Gastroesophageal sphincter (tissue), 4 donors: ENCODE data around the gene SLC38A5. TPM values are rescaled to one million over a fixed set of nuclear protein-coding genes. Genes with fewer than 3 reads are reported as not detected.

Experiments used
- ATAC-seq: fragments of 150-250 bp; one replicate; pipeline ENCODE4 v1.9.1; 2016; ENCODE audit warnings: mild to moderate bottlenecking, moderate library complexity
- H3K27ac ChIP-seq, 4 donors: fragments of 200-600 bp; sonication (generic) in 3 of 4; 1 replicate in 3 of 4; 2 replicates in 1 of 4; pipeline ENCODE4 v1.5.1; 2016 to 2019
- H3K27me3 ChIP-seq: fragments of 200-600 bp; sonication (generic); one replicate; pipeline ENCODE4 v1.5.1; 2019
- H3K36me3 ChIP-seq, 2 donors: fragments of 200-600 bp; sonication (generic); one replicate each; pipeline ENCODE4 v1.5.1; 2019; ENCODE audit warnings: control low read depth in 1 of 2
- H3K4me1 ChIP-seq, 3 donors: fragments of 200-600 bp; sonication (generic); 1 replicate in 2 of 3; 2 replicates in 1 of 3; pipeline ENCODE4 v1.5.1; 2016 to 2019; ENCODE audit warnings: control low read depth in 2 of 3
- H3K4me3 ChIP-seq, 2 donors: fragments of 200-600 bp; sonication (generic); one replicate each; pipeline ENCODE4 v1.5.1; 2019; ENCODE audit warnings: mild to moderate bottlenecking in 1 of 2, moderate library complexity in 1 of 2
- H3K9me3 ChIP-seq, 3 donors: fragments of 200-600 bp; sonication (generic); one replicate each; pipeline ENCODE4 v1.5.1; 2017 to 2019; ENCODE audit warnings: control low read depth in 2 of 3
- EP300 ChIP-seq: sonication (generic); formaldehyde crosslinking; IDR thresholded peaks from one replicate; pipeline ENCODE4 v1.6.1; 2017; ENCODE audit warnings: antibody characterized with exemption, mild to moderate bottlenecking
- POLR2A ChIP-seq, 2 donors: fragments of 450-650 bp; IDR thresholded peaks; one replicate each; pipeline ENCODE4 v1.6.1; 2017; ENCODE audit warnings: antibody characterized with exemption in 2 of 2, mild to moderate bottlenecking in 2 of 2, moderate library complexity in 1 of 2
- POLR2AphosphoS5 ChIP-seq: sonication (generic); formaldehyde crosslinking; IDR thresholded peaks from one replicate; pipeline ENCODE4 v1.6.1; 2017; ENCODE audit warnings: antibody characterized with exemption
- WGBS, 2 donors: methylation state at CpG; one replicate each; pipeline ENCODE4 v1.1.5; 2018; ENCODE audit warnings: low coverage in 1 of 2; 5-methylcytosine and 5-hydroxymethylcytosine counted together
- total RNA-seq, 4 donors: library from RNA; depleted of rRNA; stranded (reverse); fragments of >200 nt; gene quantifications; one replicate each; pipeline ENCODE4 v1.1.0, GENCODE V29; 2016
- TF ChIP-seq, protein P1 (sequence below), 4 experiments: fragments of 200-600 bp in 2 of 4; fragments of 450-650 bp in 2 of 4; sonication (generic) in 1 of 4; IDR thresholded peaks; one replicate each; pipeline ENCODE4 v1.5.1; 2017 to 2019; ENCODE audit warnings: antibody characterized with exemption in 4 of 4, mild to moderate bottlenecking in 2 of 4, moderate library complexity in 2 of 4

The SLC38A5 gene
- total RNA-seq, 4 donors from 2014 or later: 4.2 to 7.9 (median 4.7) TPM

DNA sequence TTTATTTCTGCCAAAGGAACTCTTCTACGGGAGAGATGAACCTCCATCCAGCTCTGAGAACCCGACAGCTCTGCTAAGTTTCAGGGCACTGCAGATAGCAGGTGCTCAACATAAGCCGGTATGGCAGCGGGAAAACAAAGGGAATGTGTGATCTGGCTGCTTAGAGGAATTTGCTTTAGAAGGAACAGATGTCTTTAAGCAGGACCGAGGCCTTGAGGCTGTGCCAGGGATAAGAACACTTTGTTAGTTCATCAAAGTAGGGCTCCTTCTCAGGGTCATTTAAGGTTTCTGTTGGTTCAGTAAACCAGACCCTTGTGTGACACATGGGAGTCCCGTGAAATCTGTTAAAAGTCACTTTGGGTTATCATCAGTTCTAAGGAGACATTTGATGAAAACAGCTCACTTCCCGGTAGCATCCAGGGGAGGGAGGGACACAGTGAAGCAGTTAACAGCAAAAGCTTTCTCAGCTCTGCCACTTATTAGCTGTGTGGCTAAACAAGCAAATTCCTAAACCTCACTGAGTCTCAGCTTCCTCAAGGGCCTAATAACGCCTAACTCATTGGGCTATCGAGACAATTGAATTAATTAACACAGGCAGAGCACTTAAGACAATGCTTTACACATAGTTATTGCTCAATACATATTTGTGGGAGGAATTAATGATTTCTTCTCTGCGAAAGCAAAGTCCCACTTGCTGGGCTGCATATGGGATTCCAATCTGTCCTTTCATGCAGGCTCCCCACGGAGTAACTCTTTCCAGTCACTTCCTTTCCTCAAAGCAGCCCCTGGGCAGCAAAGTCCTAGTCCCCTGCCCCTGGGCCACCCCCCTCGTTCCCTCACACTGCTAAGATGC lies 3.0 kb upstream of the SLC38A5 start:
- no peaks in the 10 kb centered on the region for H3K27me3 ChIP-seq
- H3K4me3 ChIP-seq: no peak overlapping the region
- no peaks in the 10 kb centered on the region for H3K36me3 ChIP-seq
- WGBS, 2 donors: 56 to 58% methylated on average over 4 to 9 of the region's 12 CpGs
- no peak for ATAC-seq
- no peak overlapping the region for H3K27ac ChIP-seq
- no peak for TF ChIP-seq EP300
- TF ChIP-seq, protein P1, sequence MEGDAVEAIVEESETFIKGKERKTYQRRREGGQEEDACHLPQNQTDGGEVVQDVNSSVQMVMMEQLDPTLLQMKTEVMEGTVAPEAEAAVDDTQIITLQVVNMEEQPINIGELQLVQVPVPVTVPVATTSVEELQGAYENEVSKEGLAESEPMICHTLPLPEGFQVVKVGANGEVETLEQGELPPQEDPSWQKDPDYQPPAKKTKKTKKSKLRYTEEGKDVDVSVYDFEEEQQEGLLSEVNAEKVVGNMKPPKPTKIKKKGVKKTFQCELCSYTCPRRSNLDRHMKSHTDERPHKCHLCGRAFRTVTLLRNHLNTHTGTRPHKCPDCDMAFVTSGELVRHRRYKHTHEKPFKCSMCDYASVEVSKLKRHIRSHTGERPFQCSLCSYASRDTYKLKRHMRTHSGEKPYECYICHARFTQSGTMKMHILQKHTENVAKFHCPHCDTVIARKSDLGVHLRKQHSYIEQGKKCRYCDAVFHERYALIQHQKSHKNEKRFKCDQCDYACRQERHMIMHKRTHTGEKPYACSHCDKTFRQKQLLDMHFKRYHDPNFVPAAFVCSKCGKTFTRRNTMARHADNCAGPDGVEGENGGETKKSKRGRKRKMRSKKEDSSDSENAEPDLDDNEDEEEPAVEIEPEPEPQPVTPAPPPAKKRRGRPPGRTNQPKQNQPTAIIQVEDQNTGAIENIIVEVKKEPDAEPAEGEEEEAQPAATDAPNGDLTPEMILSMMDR (IDR thresholded peaks at IDR 0.05): no peak
- no peak for TF ChIP-seq POLR2A (IDR thresholded peaks at IDR 0.05)
- no peak for TF ChIP-seq POLR2AphosphoS5
- no peaks in the 10 kb centered on the region for H3K9me3 ChIP-seq
- H3K4me1 ChIP-seq: peaks cover 0 to 33% (median 0%) of the 10 kb centered on the region in 3 donors

DNA sequence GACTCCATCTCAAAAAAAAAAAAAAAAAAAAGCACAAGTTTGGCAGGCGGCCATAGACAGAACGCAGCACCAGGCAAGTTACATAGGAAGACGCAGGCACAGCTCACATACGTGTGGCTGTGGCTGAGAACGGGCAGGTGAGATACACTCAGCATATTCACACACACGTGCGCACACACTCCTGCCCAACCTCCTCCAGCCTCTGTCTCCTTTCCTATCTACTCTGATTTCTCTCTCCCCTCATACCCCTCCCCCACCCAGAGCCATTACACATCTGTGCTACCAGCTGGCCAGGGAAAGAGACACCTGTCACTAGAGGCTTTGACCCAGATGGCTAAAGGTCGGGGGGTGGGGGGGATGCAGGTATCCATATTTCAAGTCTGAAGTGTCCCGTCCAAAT lies 2.2 kb upstream of the SLC38A5 start:
- peaks cover 6% of the 10 kb centered on the region for H3K27me3 ChIP-seq
- no peaks in the 10 kb centered on the region for H3K9me3 ChIP-seq
- H3K36me3 ChIP-seq: no peaks in the 10 kb centered on the region
- no peak overlapping the region for H3K27ac ChIP-seq
- ATAC-seq: no peak
- 40 to 62% methylated on average over 1 to 3 of the region's 9 CpGs for WGBS, 2 donors
- no peak overlapping the region for H3K4me3 ChIP-seq
- no peak for TF ChIP-seq POLR2AphosphoS5
- TF ChIP-seq POLR2A (IDR thresholded peaks at IDR 0.05): no peak
- TF ChIP-seq EP300: no peak
- TF ChIP-seq, protein P1 (IDR thresholded peaks at IDR 0.05): no peak
- H3K4me1 ChIP-seq: peaks cover 0 to 33% (median 0%) of the 10 kb centered on the region in 3 donors

DNA sequence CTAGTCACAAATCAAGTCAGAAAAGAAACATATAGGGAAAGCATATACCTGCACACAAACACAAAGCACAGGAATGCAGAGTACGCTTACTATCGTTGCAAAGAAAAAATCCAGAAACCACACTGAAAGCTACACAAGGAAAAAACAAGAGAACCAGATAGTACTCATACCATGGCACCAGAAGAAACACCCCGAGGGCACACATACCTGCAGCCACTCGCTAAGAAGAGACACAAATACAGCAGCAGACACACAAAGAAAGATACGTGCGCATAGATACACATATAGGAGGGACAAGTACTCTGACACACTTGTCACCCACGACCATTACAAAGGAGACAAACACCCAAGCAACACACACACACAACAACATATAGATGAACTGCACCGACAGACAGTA lies 1.4 kb upstream of the SLC38A5 start:
- Histone ChIP-seq H3K27me3 (peaks cover 7% of the 10 kb centered on the region), H3K36me3 (no peaks in the 10 kb centered on the region), H3K4me1 (peaks cover 0 to 28% (median 0%) of the 10 kb centered on the region in 3 donors), H3K27ac (no peak overlapping the region), H3K9me3 (no peaks in the 10 kb centered on the region), H3K4me3 (no peak overlapping the region)
- whole genome bisulfite sequencing, 2 donors: 73 to 100% methylated on average over 2 to 4 of the region's 8 CpGs
- TF ChIP-seq, protein P1 (IDR thresholded peaks at IDR 0.05): no peak
- TF ChIP-seq POLR2A (IDR thresholded peaks at IDR 0.05): no peak
- TF ChIP-seq EP300: no peak
- no peak for TF ChIP-seq POLR2AphosphoS5
- ATAC-seq: no peak

DNA sequence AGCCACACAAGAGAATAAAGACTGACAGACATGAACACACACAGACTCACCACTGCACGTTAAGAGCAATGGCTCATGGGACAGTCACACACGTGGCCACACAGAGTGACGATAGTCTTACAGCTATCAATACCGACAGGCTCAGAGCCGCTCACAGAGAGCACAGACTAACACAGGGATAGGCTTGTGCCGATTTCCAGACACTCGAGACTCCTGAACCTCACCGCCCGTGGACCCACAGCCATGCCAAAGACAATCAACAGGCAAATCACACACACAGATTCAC lies 716 bp upstream of the SLC38A5 start:
- no peaks in the 10 kb centered on the region for H3K9me3 ChIP-seq
- no CpG with 5 or more reads among the region's 9 CpGs for WGBS, 2 donors
- ATAC-seq: no peak
- TF ChIP-seq, protein P1 (IDR thresholded peaks at IDR 0.05): no peak
- TF ChIP-seq POLR2AphosphoS5 (no peak), EP300 (no peak), POLR2A (IDR thresholded peaks at IDR 0.05) (no peak)
- H3K36me3 ChIP-seq: no peaks in the 10 kb centered on the region
- peaks cover 0 to 28% (median 0%) of the 10 kb centered on the region in 3 donors for H3K4me1 ChIP-seq
- no peak overlapping the region for H3K27ac ChIP-seq
- peaks cover 14% of the 10 kb centered on the region for H3K27me3 ChIP-seq
- no peak overlapping the region for H3K4me3 ChIP-seq
